Measurements from ENCODE around the gene TMEM41A. TPM values are rescaled to one million over a fixed set of nuclear protein-coding genes. Genes with fewer than 3 reads are reported as not detected.
"Not testable (repeated sequence)": the region's sequence is repeated elsewhere in the genome, so short reads cannot be mapped to it uniquely, and the experiment has no call there.

TMEM41A gene
- total and polyA plus RNA-seq, 12 donors, result 8.7 to 12.7 (median 10.7) TPM

DNA sequence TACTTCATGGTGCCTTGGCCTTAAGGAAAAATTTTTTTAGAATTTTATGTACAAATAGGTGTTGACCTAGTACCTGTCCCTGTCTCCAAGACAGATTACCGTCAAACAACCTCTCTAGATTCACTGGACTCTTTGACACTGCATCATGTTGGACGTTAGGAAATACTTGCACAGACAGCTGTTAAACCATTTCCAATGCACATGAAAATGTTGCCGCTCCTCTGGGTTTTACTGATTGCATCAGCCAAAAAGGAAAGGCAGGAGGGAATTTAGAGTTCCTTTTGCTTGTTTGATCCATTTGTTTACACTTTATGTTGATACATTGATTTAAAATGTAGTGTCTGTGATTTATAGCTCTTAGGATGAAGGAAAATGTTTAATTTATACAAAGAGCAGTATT lies 14.5 kb downstream of the TMEM41A start:
- no peaks in the 10 kb centered on the region for H3K4me1 ChIP-seq
- H3K4me3 ChIP-seq, result no peak overlapping the region
- TF ChIP-seq, protein P1, sequence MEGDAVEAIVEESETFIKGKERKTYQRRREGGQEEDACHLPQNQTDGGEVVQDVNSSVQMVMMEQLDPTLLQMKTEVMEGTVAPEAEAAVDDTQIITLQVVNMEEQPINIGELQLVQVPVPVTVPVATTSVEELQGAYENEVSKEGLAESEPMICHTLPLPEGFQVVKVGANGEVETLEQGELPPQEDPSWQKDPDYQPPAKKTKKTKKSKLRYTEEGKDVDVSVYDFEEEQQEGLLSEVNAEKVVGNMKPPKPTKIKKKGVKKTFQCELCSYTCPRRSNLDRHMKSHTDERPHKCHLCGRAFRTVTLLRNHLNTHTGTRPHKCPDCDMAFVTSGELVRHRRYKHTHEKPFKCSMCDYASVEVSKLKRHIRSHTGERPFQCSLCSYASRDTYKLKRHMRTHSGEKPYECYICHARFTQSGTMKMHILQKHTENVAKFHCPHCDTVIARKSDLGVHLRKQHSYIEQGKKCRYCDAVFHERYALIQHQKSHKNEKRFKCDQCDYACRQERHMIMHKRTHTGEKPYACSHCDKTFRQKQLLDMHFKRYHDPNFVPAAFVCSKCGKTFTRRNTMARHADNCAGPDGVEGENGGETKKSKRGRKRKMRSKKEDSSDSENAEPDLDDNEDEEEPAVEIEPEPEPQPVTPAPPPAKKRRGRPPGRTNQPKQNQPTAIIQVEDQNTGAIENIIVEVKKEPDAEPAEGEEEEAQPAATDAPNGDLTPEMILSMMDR (IDR thresholded peaks at IDR 0.05), result no peak
- intact Hi-C loops (cut with DNase I), result no loop called here
- H3K27me3 ChIP-seq, result no peaks in the 10 kb centered on the region
- H3K36me3 ChIP-seq, result peaks cover 0 to 96% (median 12%) of the 10 kb centered on the region in 9 donors
- DNase-seq (no peak), ATAC-seq (no peak)
- 54 to 78% methylated on average over 3 of the region's 3 CpGs for WGBS, 2 donors
- no peak overlapping the region for H3K27ac ChIP-seq
- no peaks in the 10 kb centered on the region for H3K9me3 ChIP-seq

DNA sequence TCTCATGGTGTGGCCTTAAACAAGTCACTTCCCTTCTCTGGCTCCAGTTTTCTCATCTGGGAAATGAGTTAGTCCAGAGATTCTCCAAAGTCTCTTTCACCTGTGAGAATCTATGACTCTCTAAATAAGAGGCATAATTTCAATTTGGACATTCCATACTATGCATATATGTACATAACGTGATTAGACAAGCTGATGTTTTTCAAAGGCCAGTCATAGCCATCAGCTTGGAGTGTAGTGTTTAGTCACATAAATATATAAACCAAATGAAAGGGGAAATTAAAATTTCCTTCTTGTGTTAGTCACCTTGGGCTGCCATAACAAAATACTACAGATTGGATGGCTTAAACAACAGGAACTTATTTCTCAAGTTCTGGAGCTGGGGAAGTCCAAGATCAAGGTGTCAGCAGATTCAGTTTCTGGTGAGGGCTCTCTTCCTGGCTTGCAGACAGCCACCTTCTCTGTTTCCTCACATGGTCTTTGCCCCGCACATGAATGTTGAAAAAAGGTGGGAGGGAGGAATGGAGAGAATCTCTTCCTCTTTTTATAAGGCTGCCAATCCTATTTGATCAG lies 19.4 kb downstream of the TMEM41A start:
- H3K4me1 ChIP-seq, result no peaks in the 10 kb centered on the region
- no peaks in the 10 kb centered on the region for H3K27me3 ChIP-seq
- TF ChIP-seq, protein P1 (IDR thresholded peaks at IDR 0.05), result no peak
- DNase-seq, result no peak
- intact Hi-C loops (cut with DNase I), result no loop called here
- 97 to 99% methylated on average over 2 of the region's 2 CpGs for WGBS, 2 donors
- H3K9me3 ChIP-seq, result no peaks in the 10 kb centered on the region
- no peak for ATAC-seq
- peaks cover 0 to 83% (median 9%) of the 10 kb centered on the region in 9 donors for H3K36me3 ChIP-seq
- H3K4me3 ChIP-seq, result no peak overlapping the region
- no peak overlapping the region for H3K27ac ChIP-seq

DNA sequence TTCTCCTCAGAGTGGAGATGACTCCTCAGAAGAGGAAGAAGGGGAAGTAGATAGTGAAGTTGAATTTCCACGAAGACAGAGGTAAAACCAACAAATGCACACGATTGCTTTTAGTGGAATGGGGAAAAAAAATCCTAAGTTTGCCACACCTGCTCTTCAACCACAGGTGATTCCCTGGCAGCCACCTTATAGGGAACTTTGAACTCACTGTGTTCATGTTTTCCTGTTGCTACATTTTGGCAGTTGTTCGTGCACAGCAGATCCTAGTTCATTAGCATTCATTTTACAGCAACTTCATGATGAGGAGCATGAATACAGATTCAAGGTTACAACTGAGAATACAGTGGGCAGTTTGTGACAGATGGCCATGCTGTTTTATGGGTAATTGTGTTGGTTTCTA lies 21.5 kb downstream of the TMEM41A start:
- TF ChIP-seq, protein P1 (IDR thresholded peaks at IDR 0.05), result no peak
- no peak for DNase-seq
- intact Hi-C loops (cut with DNase I), result no loop called here
- no peak for ATAC-seq
- WGBS, 2 donors, result 89 to 92% methylated on average over 3 of the region's 3 CpGs
- Histone ChIP-seq H3K4me1 (no peaks in the 10 kb centered on the region), H3K27me3 (no peaks in the 10 kb centered on the region), H3K27ac (no peak overlapping the region), H3K4me3 (no peak overlapping the region), H3K9me3 (no peaks in the 10 kb centered on the region), H3K36me3 (peaks cover 0 to 87% (median 23%) of the 10 kb centered on the region in 9 donors)

DNA sequence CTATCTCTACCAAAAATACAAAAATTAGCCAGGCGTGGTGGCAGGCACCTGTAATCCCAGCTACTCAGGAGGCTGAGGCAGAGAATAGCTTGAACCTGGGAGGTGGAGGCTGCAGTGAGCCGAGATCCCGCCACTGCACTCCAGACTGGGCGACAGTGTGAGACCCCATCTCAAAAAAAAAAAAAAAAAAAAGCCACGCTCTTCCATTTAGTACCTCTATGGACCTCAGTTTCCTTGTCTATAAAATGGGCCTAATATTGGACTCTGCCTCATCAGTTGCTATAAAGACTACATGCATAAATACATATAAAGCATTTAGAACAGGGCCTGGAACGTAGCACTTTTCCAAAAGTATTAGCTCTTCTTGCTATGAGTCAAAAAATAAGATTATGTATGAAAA lies 23.9 kb downstream of the TMEM41A start:
- ATAC-seq; H3K27me3 ChIP-seq; H3K4me1 ChIP-seq; H3K4me3 ChIP-seq; H3K27ac ChIP-seq; DNase-seq; H3K9me3 ChIP-seq; intact Hi-C loops (cut with DNase I): not testable (repeated sequence)
- peaks cover 0 to 74% (median 9%) of the 10 kb centered on the region in 9 donors for H3K36me3 ChIP-seq
- 96 to 98% methylated on average over 6 of the region's 6 CpGs for WGBS, 2 donors

DNA sequence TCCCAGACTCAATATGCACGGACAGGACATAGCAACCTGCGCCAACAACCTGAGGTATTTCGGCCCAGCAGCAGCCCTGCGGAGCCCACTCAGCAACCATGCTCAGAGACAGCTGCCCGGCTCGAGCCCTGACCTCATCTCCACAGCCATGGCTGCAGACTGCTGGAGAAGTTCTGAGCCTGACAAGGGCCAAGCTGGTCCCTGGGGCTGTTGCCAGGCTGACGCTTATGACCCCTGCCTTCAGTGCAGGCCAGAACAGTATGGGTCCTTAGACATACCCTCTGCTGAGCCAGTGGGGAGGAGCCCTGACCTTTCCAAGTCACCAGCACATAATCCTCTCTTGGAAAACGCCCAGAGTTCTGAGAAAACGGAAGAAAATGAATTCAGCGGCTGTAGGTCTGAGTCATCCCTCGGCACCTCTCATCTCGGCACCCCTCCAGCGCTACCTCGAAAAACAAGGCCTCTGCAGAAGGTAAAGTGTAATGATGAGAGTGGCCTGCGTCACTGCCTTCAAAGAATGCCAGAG lies 25.5 kb downstream of the TMEM41A start:
- TF ChIP-seq, protein P1 (IDR thresholded peaks at IDR 0.05), result no peak
- no peak for DNase-seq
- no peaks in the 10 kb centered on the region for H3K4me1 ChIP-seq
- intact Hi-C loops (cut with DNase I), result no loop called here
- no peaks in the 10 kb centered on the region for H3K27me3 ChIP-seq
- H3K4me3 ChIP-seq, result no peak overlapping the region
- H3K27ac ChIP-seq, result no peak overlapping the region
- WGBS, 2 donors, result 91 to 97% methylated on average over 15 of the region's 15 CpGs
- no peak for ATAC-seq
- H3K36me3 ChIP-seq, result peaks cover 0 to 77% (median 9%) of the 10 kb centered on the region in 9 donors
- H3K9me3 ChIP-seq, result no peaks in the 10 kb centered on the region
